HEK293T (cell line): ENCODE data around the gene SERPINE1.
A peak's percentile ranks its signal among the peaks of the same experiment; 100 is the strongest.

ENCODE experiments used
- CTCF ChIA-PET: fragments of 350-600 bp; formaldehyde crosslinking; extraction: SDS; loops from one replicate; lab custom pipeline; 2021; ENCODE audit warnings: antibody characterized with exemption, inconsistent platforms; lab: Yijun Ruan, JAX
- POLR2A ChIA-PET: fragments of 350-600 bp; formaldehyde crosslinking; extraction: SDS; loops from one replicate; lab custom pipeline; 2020; ENCODE audit warnings: antibody characterized with exemption, inconsistent platforms; lab: Yijun Ruan, JAX
- DNase-seq: peaks from one replicate; pipeline ENCODE4 v3.0.0; 2012; ENCODE audit warnings: mixed read lengths; ENCODE audit errors: extremely low spot score
- ARNT ChIP-seq: fragments of 450-650 bp; IDR thresholded peaks from 2 replicates; pipeline ENCODE4 v1.6.1; 2017; ENCODE audit warnings: mild to moderate bottlenecking
- BHLHE40 ChIP-seq: fragments of 450-650 bp; IDR thresholded peaks from 2 replicates; pipeline ENCODE4 v1.6.1; 2016; ENCODE audit warnings: mild to moderate bottlenecking, moderate library complexity, borderline replicate concordance
- CTBP1 ChIP-seq: fragments of 450-650 bp; IDR thresholded peaks from 2 replicates; pipeline ENCODE4 v1.6.1; 2016; ENCODE audit warnings: borderline replicate concordance
- ELF4 ChIP-seq: fragments of 450-650 bp; IDR thresholded peaks from 2 replicates; pipeline ENCODE4 v1.6.1; 2017; ENCODE audit warnings: antibody characterized with exemption
- FOXA1 ChIP-seq: fragments of 450-650 bp; IDR thresholded peaks from 2 replicates; pipeline ENCODE4 v1.6.1; 2016; ENCODE audit warnings: mild to moderate bottlenecking
- FOXK2 ChIP-seq: fragments of 450-650 bp; IDR thresholded peaks from 2 replicates; pipeline ENCODE4 v1.6.1; 2016; ENCODE audit warnings: mild to moderate bottlenecking
- FOXM1 ChIP-seq: fragments of 450-650 bp; IDR thresholded peaks from 2 replicates; pipeline ENCODE4 v1.6.1; 2017; ENCODE audit warnings: mild to moderate bottlenecking, borderline replicate concordance
- HDGF ChIP-seq: fragments of 450-650 bp; IDR thresholded peaks from 2 replicates; pipeline ENCODE4 v1.6.1; 2017; ENCODE audit warnings: antibody characterized with exemption, borderline replicate concordance
- L3MBTL2 ChIP-seq: fragments of 450-650 bp; conservative IDR thresholded peaks from 2 replicates; pipeline ENCODE4 v1.6.1; 2016; ENCODE audit warnings: mild to moderate bottlenecking
- LEF1 ChIP-seq: fragments of 450-650 bp; IDR thresholded peaks from 2 replicates; pipeline ENCODE4 v1.6.1; 2017; ENCODE audit warnings: mild to moderate bottlenecking, borderline replicate concordance
- NFRKB ChIP-seq: fragments of 450-650 bp; IDR thresholded peaks from 2 replicates; pipeline ENCODE4 v1.6.1; 2016; ENCODE audit warnings: mild to moderate bottlenecking, moderate library complexity
- PKNOX1 ChIP-seq: fragments of 450-650 bp; IDR thresholded peaks from 2 replicates; pipeline ENCODE4 v1.6.1; 2016
- SP1 ChIP-seq: fragments of 450-650 bp; IDR thresholded peaks from 2 replicates; pipeline ENCODE4 v1.6.1; 2017
- SUZ12 ChIP-seq: fragments of 450-650 bp; IDR thresholded peaks from 2 replicates; pipeline ENCODE4 v1.6.1; 2016; ENCODE audit warnings: mild to moderate bottlenecking
- TARDBP ChIP-seq: fragments of 450-650 bp; IDR thresholded peaks from 2 replicates; pipeline ENCODE4 v1.6.1; 2016
- ZNF384 ChIP-seq: fragments of 450-650 bp; IDR thresholded peaks from 2 replicates; pipeline ENCODE4 v1.6.1; 2016

Gene SERPINE1

GRCh38 chr7:101159696-101160674, 33.1 kb downstream of the SERPINE1 start:
- POLR2A ChIA-PET: no interaction called here
- TF ChIP-seq L3MBTL2 (no peak), SP1 (no peak), CTBP1 (no peak), FOXA1 (no peak), TARDBP (no peak), NFRKB (no peak), ELF4 (no peak), ARNT (no peak), FOXK2 (no peak), BHLHE40 (no peak), LEF1 (no peak), FOXM1 (no peak), SUZ12 (no peak), PKNOX1 (no peak), HDGF (no peak)
- CTCF ChIA-PET: interaction anchor here (0.6 to 1.4 kb wide), 4 partner anchors 12 to 704 kb away, joined by 3 to 5 read pairs (median 4); no protein-coding TSS in a partner anchor
- DNase-seq: no peak

DNA sequence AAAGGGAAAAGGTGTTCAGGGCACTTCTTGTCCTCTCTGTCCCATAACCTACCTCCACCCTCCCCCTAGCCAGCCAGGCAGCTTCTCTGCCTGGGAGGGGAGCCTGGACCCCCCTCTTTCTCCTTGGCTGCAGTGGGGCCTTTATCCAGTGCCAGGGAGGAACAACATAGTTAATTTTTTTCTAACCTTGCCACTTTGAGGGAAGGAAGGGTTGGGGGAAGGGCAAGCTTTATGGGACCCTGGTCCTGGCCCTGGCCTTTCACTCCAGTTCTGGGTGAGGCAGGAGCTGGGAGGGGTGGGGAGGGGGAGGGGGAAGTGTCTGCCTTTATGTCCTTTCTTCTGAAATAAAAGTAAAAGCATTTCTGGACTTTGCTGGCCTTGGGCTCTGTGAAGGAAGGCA, 34.0 kb downstream of the SERPINE1 start:
- POLR2A ChIA-PET: no interaction called here
- TF ChIP-seq SUZ12 (no peak), CTBP1 (no peak), FOXM1 (no peak), HDGF (no peak), FOXA1 (no peak), SP1 (no peak), L3MBTL2 (no peak)
- no peak for DNase-seq
- CTCF ChIA-PET: interaction anchor here (1.1 kb wide), 1 partner anchor 16 kb away, joined by 4 read pairs; no protein-coding TSS in a partner anchor

DNA sequence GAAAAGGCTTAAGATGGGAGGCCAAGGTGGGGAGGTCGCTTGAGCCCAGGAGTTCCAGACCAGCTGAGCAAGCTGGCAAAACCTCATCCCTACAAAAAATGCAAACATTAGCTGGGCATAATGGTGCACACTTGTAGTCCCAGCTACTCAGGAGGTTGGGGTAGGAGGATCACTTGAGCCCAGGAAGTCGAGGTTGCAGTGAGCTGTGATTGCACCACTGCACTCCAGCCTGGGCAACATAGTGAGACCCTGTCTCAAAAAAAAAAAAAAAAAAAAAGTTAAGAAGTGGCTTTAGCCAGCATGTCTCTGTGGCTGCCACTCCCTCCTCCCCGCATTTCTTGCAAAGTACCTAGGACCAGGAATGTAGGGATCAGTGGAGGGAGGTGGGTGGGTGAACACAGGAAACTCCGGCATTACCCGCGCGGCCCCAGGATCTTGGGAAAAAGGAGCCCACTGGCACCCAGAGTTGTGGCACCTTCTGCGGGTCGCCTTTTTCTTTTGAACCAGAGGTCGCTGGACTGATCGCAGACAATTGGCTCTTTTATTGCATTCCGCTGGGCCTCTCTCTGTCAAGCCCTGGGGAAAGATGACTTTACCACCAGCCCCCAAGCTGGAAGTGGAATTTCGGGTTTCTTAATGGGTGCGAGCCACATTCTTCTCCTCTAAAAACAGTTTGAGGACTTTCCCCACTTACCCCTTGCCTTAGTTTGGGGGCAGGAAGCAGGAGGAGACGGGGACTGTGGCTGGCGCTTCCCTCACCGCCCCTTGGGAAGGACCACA, 35.0 kb downstream of the SERPINE1 start:
- POLR2A ChIA-PET: interaction anchor here (0.8 kb wide), 1 partner anchor 12 kb away, joined by 3 read pairs; no protein-coding TSS in a partner anchor
- CTCF ChIA-PET: no interaction called here
- no peak for TF ChIP-seq NFRKB
- no peak for TF ChIP-seq SUZ12
- no peak for TF ChIP-seq LEF1
- TF ChIP-seq FOXA1: no peak
- no peak for TF ChIP-seq HDGF
- TF ChIP-seq L3MBTL2: no peak
- TF ChIP-seq CTBP1: no peak
- TF ChIP-seq ZNF384: no peak; the same call in 1 of the 2 replicates
- no peak for TF ChIP-seq FOXM1
- no peak for TF ChIP-seq SP1
- TF ChIP-seq PKNOX1: no peak
- no peak for TF ChIP-seq BHLHE40
- TF ChIP-seq ELF4: no peak
- TF ChIP-seq TARDBP: no peak
- TF ChIP-seq FOXK2: no peak
- no peak for TF ChIP-seq ARNT
- no peak for DNase-seq

GRCh38 chr7:101162551-101163278, 35.8 kb downstream of the SERPINE1 start:
- peak; percentile 61 for DNase-seq
- POLR2A ChIA-PET: interaction anchor here (0.6 to 1.0 kb wide), 4 partner anchors 11 to 55 kb away, joined by 3 to 5 read pairs (median 3); partner anchors contain the start of gene ZNHIT1
- CTCF ChIA-PET: interaction anchor here (1.1 to 1.2 kb wide), 2 partner anchors 19 to 30 kb away, joined by 8 to 10 read pairs; no protein-coding TSS in a partner anchor
- peak; percentile 87 for TF ChIP-seq L3MBTL2
- no peak for TF ChIP-seq CTBP1
- no peak for TF ChIP-seq FOXM1
- TF ChIP-seq HDGF: no peak
- no peak for TF ChIP-seq FOXA1
- no peak for TF ChIP-seq SP1
- no peak for TF ChIP-seq NFRKB

DNA sequence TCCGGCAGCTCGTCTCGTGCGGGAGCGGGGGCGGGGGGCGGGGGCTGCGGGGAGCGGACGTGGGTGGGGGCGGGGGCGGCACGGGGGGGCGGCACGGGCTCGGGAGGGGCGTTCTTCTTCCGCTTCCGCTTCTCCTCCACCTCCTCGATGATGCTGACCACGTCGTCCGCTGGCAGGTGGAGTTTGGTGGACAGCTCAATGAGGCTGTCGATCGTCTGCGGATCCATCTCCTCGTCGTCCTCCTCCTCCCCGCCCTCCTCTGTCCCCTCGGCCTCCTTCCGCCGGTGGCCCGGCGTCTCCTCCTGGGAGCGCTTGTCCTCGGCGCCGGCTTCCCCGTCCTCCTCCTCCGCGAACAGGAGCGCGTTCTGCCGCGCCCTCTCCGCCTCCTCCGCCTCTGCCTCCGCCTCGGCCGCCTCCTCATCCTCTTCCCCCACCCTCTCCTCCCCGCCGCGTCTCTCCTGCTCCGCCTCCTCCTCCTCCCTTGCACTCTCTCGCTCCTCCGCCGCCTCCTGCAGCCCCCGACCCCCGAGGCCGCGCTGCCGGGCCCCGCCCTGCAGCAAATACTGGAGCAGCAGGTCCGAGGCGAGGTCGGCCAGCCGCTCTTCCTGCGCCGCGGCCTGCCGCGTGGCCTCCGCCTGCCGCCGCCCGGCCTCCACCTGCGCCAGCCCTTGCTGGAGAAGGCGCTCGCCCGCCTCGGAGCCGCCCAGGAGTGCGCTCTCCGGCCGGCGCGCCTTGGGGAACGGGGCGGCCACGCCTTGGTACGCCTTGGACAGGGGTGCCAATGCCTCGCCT, 36.6 kb downstream of the SERPINE1 start:
- CTCF ChIA-PET: interaction anchor here (1.1 to 1.2 kb wide), 2 partner anchors 19 to 29 kb away, joined by 8 to 10 read pairs; no protein-coding TSS in a partner anchor

More for the DNA sequence above, 36.6 kb downstream of the SERPINE1 start:
- POLR2A ChIA-PET: interaction anchor here (0.8 to 1.0 kb wide), 2 partner anchors 19 to 55 kb away, joined by 3 to 5 read pairs; partner anchors contain the start of gene ZNHIT1
- no peak for TF ChIP-seq PKNOX1
- TF ChIP-seq CTBP1: peak; percentile 51; the same call in 1 of the 2 replicates
- no peak for DNase-seq
